ENCODE data around the gene AKIRIN2.

AKIRIN2 gene

DNA sequence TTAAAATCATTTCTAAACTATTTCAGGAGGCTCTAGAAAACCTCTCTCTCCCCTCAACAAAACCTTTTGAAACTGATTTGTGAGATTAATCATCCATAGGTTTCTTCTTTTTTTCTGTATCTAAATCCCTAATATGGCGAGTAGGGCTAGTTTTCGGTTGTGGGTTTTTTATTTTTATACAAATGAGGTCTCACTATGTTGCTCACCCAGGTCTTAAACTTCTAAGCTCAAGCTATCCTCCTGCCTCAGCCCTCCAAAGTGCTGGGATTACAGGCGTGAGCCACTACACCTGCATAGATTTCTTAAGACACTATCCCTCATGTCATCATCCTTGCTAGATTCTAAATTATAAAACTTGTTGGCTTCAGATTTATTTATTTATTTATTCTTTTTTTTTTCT lies 68.2 kb downstream of the AKIRIN2 start:
- DNase-seq (ENCODE audit: low spot score), result no peak
- H3K27ac ChIP-seq, result no peak overlapping the region
- ChIA-PET CTCF (no interaction called here), POLR2A (ENCODE audit: low non-redundant PET) (no interaction called here)
- TF ChIP-seq, protein P1, sequence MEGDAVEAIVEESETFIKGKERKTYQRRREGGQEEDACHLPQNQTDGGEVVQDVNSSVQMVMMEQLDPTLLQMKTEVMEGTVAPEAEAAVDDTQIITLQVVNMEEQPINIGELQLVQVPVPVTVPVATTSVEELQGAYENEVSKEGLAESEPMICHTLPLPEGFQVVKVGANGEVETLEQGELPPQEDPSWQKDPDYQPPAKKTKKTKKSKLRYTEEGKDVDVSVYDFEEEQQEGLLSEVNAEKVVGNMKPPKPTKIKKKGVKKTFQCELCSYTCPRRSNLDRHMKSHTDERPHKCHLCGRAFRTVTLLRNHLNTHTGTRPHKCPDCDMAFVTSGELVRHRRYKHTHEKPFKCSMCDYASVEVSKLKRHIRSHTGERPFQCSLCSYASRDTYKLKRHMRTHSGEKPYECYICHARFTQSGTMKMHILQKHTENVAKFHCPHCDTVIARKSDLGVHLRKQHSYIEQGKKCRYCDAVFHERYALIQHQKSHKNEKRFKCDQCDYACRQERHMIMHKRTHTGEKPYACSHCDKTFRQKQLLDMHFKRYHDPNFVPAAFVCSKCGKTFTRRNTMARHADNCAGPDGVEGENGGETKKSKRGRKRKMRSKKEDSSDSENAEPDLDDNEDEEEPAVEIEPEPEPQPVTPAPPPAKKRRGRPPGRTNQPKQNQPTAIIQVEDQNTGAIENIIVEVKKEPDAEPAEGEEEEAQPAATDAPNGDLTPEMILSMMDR (conservative IDR thresholded peaks at IDR 0.05; ENCODE audit: low read depth), result no peak

DNA sequence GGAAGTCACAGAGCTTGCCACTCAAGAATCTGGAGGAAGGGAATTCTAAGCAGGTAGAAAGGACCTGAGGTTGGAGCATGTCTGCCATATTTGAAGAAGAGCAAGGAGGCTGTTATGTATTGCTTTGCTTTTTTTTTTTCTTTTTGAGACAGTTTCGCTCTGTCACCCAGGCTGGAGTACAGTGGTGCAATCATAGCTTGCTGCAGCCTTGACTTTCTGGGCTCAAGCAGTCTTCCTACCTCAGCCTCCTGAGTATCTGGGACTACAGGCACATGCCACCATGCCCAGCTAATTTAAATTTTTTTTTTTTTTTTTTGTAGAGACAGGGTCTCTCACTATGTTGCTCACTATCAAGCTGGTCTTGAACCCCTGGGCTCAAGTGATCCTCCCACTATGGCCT lies 71.3 kb downstream of the AKIRIN2 start:
- DNase-seq (ENCODE audit: low spot score), result no peak
- ChIA-PET CTCF (no interaction called here), POLR2A (ENCODE audit: low non-redundant PET) (interaction anchor here (0.6 kb wide), 1 partner anchor 1793 kb away, joined by 3 read pairs; no protein-coding TSS in a partner anchor)
- TF ChIP-seq, protein P1 (conservative IDR thresholded peaks at IDR 0.05; ENCODE audit: low read depth), result no peak
- H3K27ac ChIP-seq, result no peak overlapping the region

DNA sequence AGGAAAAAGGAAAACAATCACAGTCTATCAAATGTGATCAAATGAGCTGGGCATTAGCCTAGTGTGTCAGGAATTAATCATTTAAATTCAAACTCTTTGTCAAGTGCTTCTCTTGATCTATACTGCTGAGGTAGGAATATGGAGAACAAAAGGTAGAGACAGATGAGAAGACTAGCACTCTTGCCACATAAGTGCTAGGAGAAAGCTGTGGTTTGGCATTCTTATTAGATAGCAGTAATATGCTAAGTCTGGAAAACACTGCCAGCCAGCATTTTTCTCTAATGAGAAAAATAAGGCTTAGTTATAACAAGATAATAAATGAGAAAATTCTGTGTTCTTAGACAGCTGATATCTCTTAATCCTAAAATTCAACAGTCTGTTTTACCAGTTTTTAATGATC lies 73.2 kb downstream of the AKIRIN2 start:
- no peak for DNase-seq (ENCODE audit: low spot score)
- TF ChIP-seq, protein P1 (conservative IDR thresholded peaks at IDR 0.05; ENCODE audit: low read depth), result no peak
- ChIA-PET POLR2A (ENCODE audit: low non-redundant PET) (no interaction called here), CTCF (no interaction called here)
- H3K27ac ChIP-seq, result no peak overlapping the region

DNA sequence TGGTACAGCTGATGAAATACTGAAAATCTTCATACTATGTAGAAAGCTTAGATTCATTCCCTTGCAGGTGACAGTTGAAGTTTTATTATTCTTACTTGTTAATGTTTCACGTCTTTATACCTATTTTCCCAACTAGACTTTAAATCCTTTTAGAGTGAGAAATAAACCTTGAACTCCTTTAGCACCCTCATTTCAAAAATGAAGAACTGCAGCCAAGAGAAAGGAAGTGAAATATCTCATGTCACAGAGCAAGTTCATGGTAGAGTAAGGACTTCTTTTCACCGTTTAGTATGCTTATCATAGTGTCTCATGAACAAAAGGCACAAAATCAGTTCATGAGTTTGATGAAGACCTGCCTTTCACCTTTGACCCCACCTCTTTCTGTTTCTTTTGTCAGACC lies 73.6 kb downstream of the AKIRIN2 start:
- ChIA-PET CTCF (no interaction called here), POLR2A (ENCODE audit: low non-redundant PET) (no interaction called here)
- TF ChIP-seq, protein P1 (conservative IDR thresholded peaks at IDR 0.05; ENCODE audit: low read depth), result no peak
- H3K27ac ChIP-seq, result no peak overlapping the region
- no peak for DNase-seq (ENCODE audit: low spot score)

All from RWPE1 (cell line).